ENCODE measurements around the gene CKS2.

The CKS2 gene

GRCh38 chr9:89350988-89351557, 40.1 kb downstream of the CKS2 start:
- no peak for DNase-seq (ENCODE audit: low read depth in 2 of 2)

DNA sequence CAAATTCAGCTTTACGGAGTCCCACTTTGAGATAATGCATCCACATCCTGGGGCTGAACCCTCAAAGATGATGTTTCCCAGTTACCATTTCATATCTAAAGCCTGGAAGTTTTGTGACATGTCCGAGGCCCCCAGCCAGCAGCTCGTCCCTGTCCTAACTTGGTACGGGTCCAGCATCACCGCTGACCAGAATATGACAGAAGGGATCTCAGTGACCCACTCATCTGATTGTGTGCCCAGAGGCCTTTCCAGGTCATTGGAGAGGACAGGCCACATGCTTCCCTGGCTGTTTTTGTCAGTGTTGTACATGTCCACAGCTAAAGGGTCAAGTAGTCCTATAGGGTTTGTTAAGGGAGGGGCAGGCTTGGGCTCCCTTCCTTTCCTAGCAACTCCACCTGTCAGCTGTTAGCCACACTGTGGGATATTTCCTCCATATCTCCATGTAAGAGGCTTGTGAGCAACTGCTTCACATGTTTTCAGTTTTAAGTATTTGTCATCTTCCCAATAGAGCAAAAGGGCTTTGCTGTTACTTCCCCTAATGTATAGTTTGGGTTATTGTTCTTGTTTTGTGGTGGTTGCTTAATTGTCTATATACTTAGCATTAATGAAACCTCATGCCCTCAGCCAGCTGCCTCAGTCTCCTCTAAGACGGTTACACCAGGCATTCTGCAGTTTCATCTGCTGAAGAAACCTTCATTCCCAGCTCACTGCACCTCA, 40.7 kb downstream of the CKS2 start:
- no peak for DNase-seq (ENCODE audit: low read depth in 2 of 2)

DNA sequence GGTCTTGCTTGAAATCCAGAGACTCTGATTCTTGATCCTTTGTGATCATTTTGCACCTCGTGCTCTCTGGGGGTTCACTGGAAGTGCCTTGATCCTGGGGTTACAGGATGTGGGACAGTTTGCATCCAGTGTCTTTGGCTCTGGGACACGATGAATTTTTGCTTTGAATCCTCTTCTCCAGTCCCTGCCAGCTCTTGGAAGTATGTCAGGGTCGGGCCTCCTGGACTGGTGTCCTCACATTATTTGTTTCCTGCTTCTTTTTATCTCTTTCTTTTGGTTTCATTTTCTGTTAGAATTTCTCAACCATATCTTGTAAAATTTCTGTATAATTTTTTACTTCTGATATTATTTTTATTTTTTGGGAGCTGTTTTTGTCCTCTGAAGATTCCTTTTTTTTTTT, 41.5 kb downstream of the CKS2 start:
- DNase-seq (ENCODE audit: low read depth in 2 of 2), result no peak

DNA sequence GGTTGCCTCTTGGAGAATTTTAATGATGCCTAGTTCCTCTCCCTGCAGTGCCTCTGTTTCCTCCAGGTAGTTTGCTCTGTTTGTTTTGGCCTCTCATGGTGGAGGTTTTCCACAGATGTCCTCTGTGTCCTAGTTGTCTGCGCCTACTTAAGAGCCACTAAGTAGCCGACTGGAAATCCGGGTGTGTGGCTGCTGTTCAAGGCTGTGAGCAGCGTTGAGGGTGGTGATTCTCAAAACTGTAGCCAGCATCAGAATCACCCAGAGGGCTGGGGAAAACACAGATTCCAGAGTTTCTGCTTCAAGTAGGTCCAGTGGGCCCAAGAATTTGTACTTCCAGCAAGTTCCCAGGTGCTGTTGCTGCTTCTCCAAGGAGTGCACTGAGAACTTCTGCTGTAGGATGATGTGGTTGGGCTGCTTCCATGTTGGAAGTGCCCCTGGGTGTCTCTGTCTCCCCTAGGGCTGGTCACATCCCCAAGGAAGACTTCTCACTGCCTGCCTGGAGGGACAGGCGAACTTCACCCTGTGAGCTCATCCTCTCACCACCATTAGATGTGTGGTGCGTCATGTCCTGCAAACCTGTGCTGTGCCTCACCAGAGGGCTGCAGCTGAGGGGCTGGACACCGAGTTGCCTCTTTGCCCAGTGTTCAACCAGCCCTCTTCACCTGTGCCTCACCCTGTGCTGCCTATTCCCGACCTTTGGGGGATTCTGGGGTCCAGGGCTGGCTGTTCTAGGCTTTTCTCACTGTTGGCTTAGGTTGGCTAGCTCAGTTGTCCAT, 42.1 kb downstream of the CKS2 start:
- no peak for DNase-seq (ENCODE audit: low read depth in 2 of 2)

DNA sequence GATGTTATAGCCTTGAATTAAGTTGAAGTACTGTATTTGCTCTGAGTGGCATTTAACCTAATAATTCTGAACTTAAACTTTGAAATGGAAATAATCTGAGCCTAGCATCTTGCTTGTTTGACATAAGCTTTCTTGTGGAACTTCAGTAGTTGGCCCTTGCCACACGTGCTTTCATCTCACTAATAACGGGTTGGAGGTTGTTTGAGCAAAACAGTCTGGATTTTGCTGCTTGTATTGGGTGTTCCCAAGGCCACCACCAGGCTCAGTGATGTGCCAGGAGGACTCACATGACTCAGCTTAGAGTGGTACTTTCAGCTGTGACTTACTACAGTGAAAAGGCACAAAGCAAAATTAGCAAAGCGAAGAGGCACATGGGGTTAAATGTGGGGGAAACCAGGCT, 43.0 kb downstream of the CKS2 start:
- DNase-seq (ENCODE audit: low read depth in 2 of 2), result no peak

GRCh38 chr9:89354471-89354870, 43.5 kb downstream of the CKS2 start:
- no peak for DNase-seq (ENCODE audit: low read depth in 2 of 2)

- DNase-seq (ENCODE audit: low read depth in 2 of 2), result no peak
These were observed 45.8 kb downstream of the CKS2 start for GRCh38 chr9:89356782-89357181.

GRCh38 chr9:89357331-89358197, 46.6 kb downstream of the CKS2 start:
- DNase-seq (ENCODE audit: low read depth in 2 of 2), result no peak

GRCh38 chr9:89358376-89358916, 47.5 kb downstream of the CKS2 start:
- DNase-seq (ENCODE audit: low read depth in 2 of 2), result no peak

DNA sequence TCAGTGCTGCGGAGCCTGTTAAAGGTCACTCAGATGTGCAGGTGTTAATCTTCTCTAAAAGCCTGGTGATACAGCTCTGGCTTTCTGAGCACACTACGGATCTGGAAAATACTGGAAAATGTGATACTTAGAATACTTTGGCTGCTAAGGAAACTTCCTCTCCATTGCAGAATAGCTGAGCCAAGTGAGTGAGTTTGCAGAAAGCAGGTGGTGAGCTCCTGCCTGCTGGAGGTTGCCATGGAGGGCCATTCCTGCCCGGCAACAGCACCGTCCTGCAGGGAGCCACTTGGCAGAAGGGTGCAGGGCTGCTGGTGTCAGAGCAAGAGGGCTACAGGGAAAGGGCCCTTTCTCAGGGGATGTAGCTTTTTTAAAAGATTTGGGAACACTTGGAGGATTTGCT, 48.0 kb downstream of the CKS2 start:
- DNase-seq (ENCODE audit: low read depth in 2 of 2), result no peak

DNA sequence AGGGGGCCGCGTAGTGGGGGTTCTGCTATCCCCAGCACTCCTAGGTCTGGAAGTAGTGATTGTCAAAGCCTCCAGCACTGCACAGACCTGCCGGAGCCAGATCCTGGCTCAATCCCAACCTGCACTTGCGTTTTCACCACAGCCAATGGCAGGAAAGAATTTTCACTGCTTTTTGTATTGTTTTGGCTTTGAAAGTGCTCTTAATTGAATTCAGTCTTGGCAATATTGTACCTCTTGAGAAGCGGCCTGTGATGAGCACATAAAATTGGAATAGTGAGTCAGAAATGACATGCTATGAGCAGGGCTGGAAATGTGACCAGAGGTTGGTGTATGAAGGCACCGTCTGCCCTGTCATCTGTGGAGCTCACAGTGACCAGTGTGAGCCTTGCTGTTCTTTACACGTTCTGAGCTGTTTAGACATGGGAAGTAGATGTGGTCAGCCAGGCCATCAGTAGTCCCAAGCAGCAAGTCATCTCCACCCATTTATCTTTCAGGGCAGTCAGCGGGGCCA, 48.8 kb downstream of the CKS2 start:
- no peak for DNase-seq (ENCODE audit: low read depth in 2 of 2)

DNA sequence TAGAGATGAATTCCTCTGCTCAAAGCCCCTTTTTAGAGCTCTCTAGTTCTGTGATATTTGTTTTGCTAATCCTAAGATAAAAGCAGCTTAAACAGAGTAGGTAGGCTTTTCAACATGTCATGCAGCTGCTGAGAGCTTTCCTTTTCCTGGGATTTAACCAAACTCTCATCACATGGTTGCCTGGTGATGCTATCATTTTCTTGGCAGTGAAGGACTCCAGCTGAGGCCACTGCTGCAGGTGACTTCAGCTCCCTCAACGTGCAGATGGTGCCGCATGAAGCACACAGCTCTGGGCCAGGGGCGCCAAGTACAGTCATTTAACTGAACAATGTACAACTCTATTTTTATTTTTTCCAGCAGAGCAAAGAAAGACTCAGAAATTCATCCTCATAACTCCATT, 49.5 kb downstream of the CKS2 start:
- DNase-seq (ENCODE audit: low read depth in 2 of 2), result no peak

DNA sequence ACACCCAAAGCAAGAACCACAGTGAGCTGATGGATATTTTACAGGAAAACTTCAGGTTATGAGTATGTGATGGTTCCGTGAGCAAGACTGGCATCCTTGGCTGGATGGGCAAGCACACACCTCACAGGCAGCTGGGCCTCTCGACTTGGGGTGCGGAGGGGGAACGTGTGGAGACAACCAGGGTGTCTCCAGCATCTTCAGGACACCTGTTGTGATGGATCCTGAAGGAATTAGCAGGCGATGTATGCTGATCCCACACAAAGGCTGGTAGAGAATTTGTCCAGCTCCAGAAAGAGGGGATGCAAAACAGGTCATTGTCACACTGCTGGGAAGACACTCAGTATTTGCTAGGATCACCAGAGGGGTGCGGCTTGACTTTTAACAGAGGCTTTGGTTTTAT, 50.0 kb downstream of the CKS2 start:
- no peak for DNase-seq (ENCODE audit: low read depth in 2 of 2)

- DNase-seq (ENCODE audit: low read depth in 2 of 2), result no peak
These were observed 51.0 kb downstream of the CKS2 start for GRCh38 chr9:89361816-89362646.

DNA sequence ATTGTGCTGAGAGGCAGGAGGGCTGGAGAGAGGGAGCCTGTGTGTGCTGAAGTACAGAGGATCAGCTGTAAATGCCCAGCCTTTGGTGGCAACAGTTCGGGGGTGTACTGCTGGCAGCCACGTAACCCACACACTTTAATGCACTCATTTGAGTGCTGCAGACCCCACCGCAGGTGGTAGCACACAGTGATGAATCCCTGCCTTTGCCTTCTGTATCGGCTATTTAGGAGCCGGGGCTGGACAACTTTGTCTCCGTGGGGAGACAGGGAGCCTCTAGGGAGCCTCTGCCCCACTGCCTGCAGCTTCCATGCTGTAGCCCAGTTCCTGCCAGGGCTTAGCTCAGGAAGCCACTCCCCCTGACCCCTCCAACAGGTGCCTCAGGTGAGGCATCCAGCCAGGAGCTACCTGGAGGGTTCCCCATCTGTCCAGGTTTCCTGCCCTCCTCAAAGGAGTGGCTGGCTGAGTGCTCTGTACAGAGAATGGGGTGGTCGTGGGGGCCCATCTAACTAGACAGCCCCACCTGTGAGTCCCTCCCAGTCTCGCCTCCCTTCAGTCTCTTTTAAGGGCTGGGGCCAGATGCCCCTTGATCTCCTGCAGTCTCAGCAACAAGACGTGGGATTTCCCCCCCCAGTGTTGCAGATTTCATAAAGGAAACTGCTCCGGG, 51.8 kb downstream of the CKS2 start:
- DNase-seq (ENCODE audit: low read depth in 2 of 2), result no peak

- no peak for DNase-seq (ENCODE audit: low read depth in 2 of 2)
These were observed 52.3 kb downstream of the CKS2 start for GRCh38 chr9:89363311-89363670.

DNA sequence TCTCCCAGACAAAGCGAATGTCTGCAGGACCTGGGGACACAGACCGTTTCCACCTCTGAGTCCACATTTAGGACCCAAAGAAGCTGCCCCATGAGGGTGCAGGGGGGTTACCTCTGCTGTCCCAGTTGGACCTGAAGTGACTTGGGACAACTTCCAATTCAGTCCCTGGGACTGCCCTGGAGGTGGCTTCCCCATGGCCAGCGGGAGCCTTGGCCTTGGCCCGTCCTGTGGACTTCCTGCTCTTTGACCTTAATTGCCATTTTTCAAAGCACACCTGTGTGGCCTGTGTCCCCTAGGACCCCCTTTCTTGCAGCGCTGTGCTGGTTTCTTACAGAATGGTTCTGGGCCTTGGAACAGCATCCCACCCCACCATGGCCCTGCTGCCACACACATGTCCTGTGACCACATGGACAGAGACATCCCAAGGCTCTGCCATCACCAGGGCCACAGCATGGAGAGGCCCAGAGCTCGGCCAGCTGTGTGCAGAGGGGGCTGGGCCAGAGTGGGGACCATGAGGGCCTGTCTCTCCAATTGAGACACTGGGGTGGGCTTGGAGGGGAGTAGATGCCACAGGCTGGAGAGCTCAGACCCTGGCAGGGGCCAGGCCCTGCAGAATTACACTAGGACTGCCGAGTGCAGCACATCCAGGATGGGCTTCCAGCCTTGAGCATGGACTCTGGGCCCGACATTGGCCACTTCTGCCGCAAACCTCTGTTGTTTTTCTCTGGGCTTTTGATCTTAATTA, 53.1 kb downstream of the CKS2 start:
- DNase-seq (ENCODE audit: low read depth in 2 of 2), result no peak

- no peak for DNase-seq (ENCODE audit: low read depth in 2 of 2)
These were observed 53.9 kb downstream of the CKS2 start for GRCh38 chr9:89364666-89365531.

DNA sequence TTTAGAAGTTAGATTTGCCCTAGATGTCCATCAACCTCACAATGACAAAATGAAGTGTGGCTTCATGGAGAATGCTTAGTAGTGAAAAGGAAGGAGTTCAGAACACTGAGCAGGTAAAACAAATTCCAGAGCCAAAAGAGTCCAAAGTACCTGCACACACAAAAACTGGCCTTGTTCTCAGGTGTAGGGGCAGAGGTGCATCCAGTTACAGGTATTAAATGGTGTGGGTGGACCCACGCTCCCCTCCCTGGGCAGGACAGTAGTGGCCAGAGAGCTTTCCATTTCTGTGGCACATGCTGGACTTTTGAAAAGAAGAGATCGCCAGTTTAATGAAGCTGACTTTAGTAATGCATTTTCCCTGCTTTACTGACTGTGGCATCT, 54.5 kb downstream of the CKS2 start:
- DNase-seq (ENCODE audit: low read depth in 2 of 2), result no peak
